Stimulated activated CD4-positive, alpha-beta T cell treated with anti-CD3 and anti-CD28 coated beads, Interleukin-4, amount 100 ng/mL, for 48 hours (primary cell): Measurements from ENCODE around the gene CRPPA.
"Not testable (repeated sequence)": the region's sequence is repeated elsewhere in the genome, so short reads cannot be mapped to it uniquely, and the experiment has no call there.

Source experiments
- DNase-seq, 2 donors: peaks; one replicate each; pipeline ENCODE4 v3.0.0-alpha.2; 2020; ENCODE audit warnings: low read depth in 2 of 2

Gene CRPPA

DNA sequence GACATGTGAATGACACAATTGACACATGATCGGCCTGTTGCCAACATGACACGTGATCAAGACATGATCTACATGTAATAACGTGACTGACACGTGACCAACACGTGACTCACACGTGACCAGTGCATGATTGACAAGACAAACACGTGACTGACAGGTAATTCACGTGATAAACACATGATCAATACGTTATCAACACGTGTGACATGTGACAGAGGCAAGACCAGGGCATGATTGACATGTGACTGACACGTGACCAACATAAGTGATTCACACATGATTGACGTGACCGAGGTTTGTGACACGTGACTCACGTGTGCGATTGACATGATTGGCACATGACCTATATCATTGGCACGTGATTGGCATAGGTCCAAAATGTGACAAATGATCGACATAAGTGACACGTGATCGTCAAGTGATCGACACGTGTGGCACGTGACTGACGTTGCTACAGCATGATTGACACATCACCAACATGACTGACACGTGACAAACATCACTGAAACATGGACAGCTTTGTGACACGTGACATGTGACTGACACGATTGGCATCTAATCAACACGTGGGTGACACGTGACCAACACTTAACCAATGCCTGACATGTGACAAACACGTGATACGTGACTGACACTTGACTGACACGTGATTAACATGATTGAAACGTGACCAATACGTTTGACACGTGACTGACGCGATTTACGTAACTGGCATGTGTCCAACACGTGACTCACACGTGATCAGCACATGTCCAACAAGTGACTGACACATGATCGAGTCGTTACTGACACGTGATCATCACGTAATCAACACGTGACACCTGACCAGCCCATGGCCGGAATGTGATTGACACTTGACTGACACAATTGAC lies 23.0 kb downstream of the CRPPA start:
- DNase-seq, result no peak

DNA sequence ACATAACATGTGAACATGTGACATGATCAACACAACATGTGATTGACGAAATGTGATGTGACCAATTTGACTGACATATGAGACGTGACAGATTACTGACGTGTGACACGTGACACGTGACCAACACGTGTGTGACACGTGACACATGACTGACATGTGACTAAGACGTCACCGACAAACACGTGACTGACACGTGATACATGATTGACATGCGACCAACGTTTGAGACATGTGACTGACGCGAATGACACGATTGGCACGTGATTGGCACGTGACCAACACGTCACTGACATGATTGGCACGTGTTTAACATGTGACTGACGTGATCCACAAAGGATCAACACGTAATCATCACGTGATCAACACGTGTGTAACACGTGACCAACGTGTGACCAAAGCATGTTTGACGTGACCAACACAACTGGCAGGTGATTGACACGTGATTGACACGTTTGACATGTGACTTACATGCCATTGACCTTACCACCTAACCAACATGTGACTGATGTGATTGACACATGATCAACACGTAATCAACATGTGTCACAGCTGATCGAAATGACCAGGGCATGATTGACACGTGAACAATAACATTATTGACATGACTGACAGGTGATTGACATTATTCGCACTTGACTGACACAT lies 23.7 kb downstream of the CRPPA start:
- DNase-seq, result no peak

DNA sequence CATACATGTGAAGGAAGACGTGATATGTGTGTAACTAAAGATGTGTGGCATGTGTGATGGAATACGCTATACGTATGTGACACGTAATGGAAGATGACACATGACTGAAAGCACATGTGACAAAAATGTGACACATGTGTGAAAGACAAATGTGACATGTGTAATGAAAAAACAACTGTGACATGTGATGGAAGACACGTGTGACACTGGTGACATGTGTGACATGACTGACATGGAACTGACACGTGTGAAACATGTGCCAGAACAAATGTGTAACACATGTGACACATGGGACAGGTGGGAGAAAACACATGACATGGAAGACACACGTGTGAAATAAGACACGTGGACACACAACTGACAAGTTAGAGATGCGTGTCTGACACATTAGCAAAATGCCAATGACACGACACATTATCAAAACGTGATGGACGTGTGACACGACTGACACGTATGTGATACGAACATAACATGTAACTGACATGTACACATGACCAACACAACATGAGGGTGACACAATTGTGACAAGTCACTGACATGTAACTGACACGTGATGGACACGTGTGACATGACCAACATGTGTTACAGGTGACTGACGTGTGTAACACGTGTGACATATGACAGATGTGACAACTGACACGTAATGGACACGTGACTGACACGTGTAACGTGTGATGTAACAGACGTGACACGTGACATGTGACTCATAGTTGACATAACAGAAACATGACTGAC lies 24.4 kb downstream of the CRPPA start:
- no peak for DNase-seq

DNA sequence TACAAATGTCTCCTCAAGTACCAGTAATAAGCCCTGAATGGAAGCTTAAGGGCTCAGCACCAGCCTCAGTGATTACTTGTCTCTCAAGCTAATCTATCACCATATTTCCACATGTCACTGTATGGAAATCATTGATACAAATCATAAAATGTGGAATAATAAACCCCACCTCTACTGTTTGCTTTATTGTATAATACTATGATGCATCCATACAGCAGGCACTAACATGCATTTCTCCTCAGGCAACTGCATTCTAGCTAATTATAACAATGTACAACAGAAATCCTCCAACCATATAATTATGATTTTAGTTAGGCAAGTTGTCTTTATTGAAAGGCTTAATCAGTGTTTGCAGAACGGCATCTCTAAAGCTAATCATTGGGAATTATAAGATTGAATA lies 26.2 kb downstream of the CRPPA start:
- no peak for DNase-seq

DNA sequence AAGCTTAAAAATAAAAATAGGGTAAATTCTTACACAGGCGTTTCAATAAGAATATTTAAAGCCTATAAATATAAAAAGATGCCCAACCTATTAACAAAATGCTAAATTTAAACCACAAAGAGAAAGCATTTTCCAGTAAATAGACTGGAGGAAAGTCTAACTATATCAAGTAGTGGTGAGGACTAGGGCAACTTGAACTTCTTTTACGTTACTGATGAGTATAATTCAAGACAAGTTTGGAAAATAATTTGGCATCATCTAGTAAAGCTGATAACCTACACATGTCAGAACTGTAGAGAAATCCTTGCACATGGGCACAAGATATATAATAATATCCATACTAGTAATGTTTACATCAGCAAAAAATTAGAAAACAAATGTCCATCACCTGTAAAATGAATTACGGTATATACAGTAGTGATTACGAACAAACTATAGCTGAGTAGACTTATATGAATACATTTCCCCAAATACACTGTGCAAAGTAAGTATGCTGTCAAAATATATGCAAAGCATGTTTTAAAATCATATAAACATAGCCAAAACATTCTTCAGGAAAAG lies 27.4 kb downstream of the CRPPA start:
- DNase-seq, result no peak

DNA sequence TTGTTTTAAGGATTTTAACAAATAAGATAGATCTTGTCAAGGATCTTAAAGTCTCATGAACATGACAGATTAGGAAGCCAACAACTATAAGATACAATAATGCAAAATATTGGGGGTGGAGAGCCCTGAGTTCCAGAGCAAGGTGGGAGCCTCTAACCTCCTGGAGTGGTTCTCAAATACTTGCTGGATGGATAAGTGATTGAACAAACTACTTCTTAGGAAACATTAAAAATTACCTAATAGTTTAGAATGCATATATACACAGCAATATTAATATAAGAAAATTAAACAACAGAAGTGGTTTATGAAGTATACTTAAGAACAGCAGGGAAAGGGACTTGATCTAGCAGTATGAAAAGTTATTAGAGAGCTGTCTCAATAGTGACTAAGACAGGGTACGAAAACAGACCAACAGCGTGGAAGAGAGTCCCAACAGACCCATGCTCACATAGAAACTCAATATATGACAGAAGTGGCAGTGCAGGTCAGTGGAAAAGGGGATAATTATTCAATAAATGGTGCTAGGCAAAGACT lies 28.3 kb downstream of the CRPPA start:
- DNase-seq, result no peak

DNA sequence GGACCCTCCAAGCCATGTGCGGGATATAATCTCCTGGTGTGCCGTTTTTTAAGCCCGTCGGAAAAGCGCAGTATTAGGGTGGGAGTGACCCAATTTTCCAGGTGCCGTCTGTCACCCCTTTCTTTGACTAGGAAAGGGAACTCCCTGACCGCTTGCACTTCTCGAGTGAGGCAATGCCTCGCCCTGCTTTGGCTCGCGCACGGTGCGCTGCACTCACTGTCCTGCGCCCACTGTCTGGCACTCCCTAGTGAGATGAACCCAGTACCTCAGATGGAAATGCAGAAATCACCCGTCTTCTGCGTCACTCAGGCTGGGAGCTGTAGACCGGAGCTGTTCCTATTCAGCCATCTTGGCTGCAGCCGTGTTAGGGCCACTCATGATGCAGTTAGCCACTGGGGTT lies 37.6 kb downstream of the CRPPA start:
- not testable (repeated sequence) for DNase-seq

DNA sequence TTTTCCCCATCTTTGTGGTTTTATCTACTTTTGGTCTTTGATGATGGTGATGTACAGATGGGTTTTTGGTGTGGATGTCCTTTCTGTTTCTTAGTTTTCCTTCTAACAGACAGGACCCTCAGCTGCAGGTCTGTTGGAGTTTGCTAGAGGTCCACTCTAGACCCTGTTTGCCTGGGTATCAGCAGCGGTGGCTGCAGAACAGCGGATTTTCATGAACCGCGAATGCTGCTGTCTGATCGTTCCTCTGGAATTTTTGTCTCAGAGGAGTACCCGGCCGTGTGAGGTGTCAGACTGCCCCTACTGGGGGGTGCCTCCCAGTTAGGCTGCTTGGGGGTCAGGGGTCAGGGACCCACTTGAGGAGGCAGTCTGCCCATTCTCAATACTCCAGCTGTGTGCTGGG lies 38.2 kb downstream of the CRPPA start:
- not testable (repeated sequence) for DNase-seq
